HepG2 (cell line): ENCODE data around the gene SPACDR. TPM values are rescaled to one million over a fixed set of nuclear protein-coding genes. Genes with fewer than 3 reads are reported as not detected.

ENCODE experiments used
- FOXK2 ChIP-seq: fragments of 450-650 bp; IDR thresholded peaks from 2 replicates; pipeline ENCODE4 v1.6.1; 2016
- GFI1 ChIP-seq: sonication (generic); formaldehyde crosslinking; IDR thresholded peaks from 2 replicates; pipeline ENCODE4 v1.5.0; 2020; ENCODE audit warnings: missing genetic modification reagents, mild to moderate bottlenecking, borderline replicate concordance
- MEF2D ChIP-seq: sonication (generic); formaldehyde crosslinking; IDR thresholded peaks from 2 replicates; pipeline ENCODE4 v1.5.1; 2020; ENCODE audit warnings: mild to moderate bottlenecking, missing genetic modification reagents
- MIER3 ChIP-seq: IDR thresholded peaks from 2 replicates; pipeline ENCODE4 v1.6.1; 2016; ENCODE audit warnings: missing compliant biosample characterization, borderline replicate concordance
- NCOA5 ChIP-seq: sonication (generic); formaldehyde crosslinking; IDR thresholded peaks from 2 replicates; pipeline ENCODE4 v1.4.0; 2020; ENCODE audit warnings: missing genetic modification reagents
- NKX3-1 ChIP-seq: sonication (generic); formaldehyde crosslinking; IDR thresholded peaks from 2 replicates; pipeline ENCODE4 v1.5.0; 2020; ENCODE audit warnings: missing genetic modification reagents
- RXRA ChIP-seq: sonication (generic); formaldehyde crosslinking; IDR thresholded peaks from 2 replicates; pipeline ENCODE4 v1.5.1; 2020; ENCODE audit warnings: missing genetic modification reagents
- RXRB ChIP-seq: IDR thresholded peaks from 2 replicates; pipeline ENCODE4 v1.6.1; 2016; ENCODE audit warnings: borderline replicate concordance, missing genetic modification reagents, missing compliant biosample characterization
- YEATS2 ChIP-seq: sonication (generic); formaldehyde crosslinking; IDR thresholded peaks from 2 replicates; pipeline ENCODE4 v1.4.0; 2020; ENCODE audit warnings: missing genetic modification reagents, borderline replicate concordance
- ZNF10 ChIP-seq: sonication (generic); formaldehyde crosslinking; IDR thresholded peaks from 2 replicates; pipeline ENCODE4 v1.4.0; 2020; ENCODE audit warnings: mild to moderate bottlenecking, low read depth, missing genetic modification reagents, borderline replicate concordance
- ZNF232 ChIP-seq: sonication (generic); formaldehyde crosslinking; IDR thresholded peaks from 2 replicates; pipeline ENCODE4 v1.4.0; 2020; ENCODE audit warnings: missing genetic modification reagents, borderline replicate concordance
- ZNF34 ChIP-seq: sonication (generic); formaldehyde crosslinking; IDR thresholded peaks from 2 replicates; pipeline ENCODE4 v1.4.0; 2020; ENCODE audit warnings: mild to moderate bottlenecking, missing genetic modification reagents, borderline replicate concordance
- ZNF441 ChIP-seq: sonication (generic); formaldehyde crosslinking; IDR thresholded peaks from 2 replicates; pipeline ENCODE4 v1.7.0; 2021; ENCODE audit warnings: missing genetic modification reagents, borderline replicate concordance
- ZNF550 ChIP-seq: sonication (generic); formaldehyde crosslinking; IDR thresholded peaks from 2 replicates; pipeline ENCODE4 v1.4.0; 2020; ENCODE audit warnings: mild to moderate bottlenecking, missing genetic modification reagents, borderline replicate concordance
- ZNF564 ChIP-seq: sonication (generic); formaldehyde crosslinking; IDR thresholded peaks from 2 replicates; pipeline ENCODE4 v1.8.1; 2023; ENCODE audit warnings: mild to moderate bottlenecking, missing genetic modification reagents
- ZNF597 ChIP-seq: sonication (generic); formaldehyde crosslinking; IDR thresholded peaks from 2 replicates; pipeline ENCODE4 v1.5.0; 2020; ENCODE audit warnings: missing genetic modification reagents
- ZNF687 ChIP-seq: sonication (generic); formaldehyde crosslinking; IDR thresholded peaks from 2 replicates; pipeline ENCODE4 v1.5.1; 2020; ENCODE audit warnings: mild to moderate bottlenecking, missing genetic modification reagents, moderate library complexity
- polyA plus RNA-seq, 8 experiments: library from polyadenylated mRNA; depleted of rRNA in 3 of 8; stranded (reverse) in 7 of 8; unstranded in 1 of 8; fragments of >200 nt; fragmentation: Illumina TruSeq in 4 of 8; extraction: Trizol in 4 of 8; gene quantifications; 2 replicates each; pipeline versions ENCODE4 v1.2.1 to v1.2.3, GENCODE V29; 2011 to 2016; ENCODE audit warnings: low read depth in 4 of 8, missing spikeins in 1 of 8, mixed read lengths in 1 of 8; ENCODE audit not compliant: insufficient read depth in 1 of 8
- total RNA-seq, 5 experiments: library from RNA; depleted of rRNA; stranded (reverse); fragments of >200 nt; fragmentation: Illumina TruSeq; extraction: Trizol; gene quantifications; 2 replicates each; pipeline ENCODE4 v1.2.3, GENCODE V29; 2016; ENCODE audit warnings: low read depth in 1 of 5
- TF ChIP-seq, protein P1 (sequence below): IDR thresholded peaks from 2 replicates; pipeline ENCODE4 v1.6.1; 2016; ENCODE audit warnings: low read depth, control low read depth
- TF ChIP-seq, protein P2 (sequence below): sonication (generic); formaldehyde crosslinking; conservative IDR thresholded peaks from 2 replicates; pipeline ENCODE4 v1.8.0; 2022; ENCODE audit warnings: mild to moderate bottlenecking, moderate library complexity, missing genetic modification reagents
- TF ChIP-seq, protein P3 (sequence below): sonication (generic); formaldehyde crosslinking; conservative IDR thresholded peaks from 2 replicates; pipeline ENCODE4 v1.4.0; 2020; ENCODE audit warnings: missing genetic modification reagents

The SPACDR gene
- total and polyA plus RNA-seq, 2 of the 13 experiments (the other 11 are each of a cell fraction or from before 2014, with no cell fraction given) = 0.41 TPM; not detected in 1

DNA sequence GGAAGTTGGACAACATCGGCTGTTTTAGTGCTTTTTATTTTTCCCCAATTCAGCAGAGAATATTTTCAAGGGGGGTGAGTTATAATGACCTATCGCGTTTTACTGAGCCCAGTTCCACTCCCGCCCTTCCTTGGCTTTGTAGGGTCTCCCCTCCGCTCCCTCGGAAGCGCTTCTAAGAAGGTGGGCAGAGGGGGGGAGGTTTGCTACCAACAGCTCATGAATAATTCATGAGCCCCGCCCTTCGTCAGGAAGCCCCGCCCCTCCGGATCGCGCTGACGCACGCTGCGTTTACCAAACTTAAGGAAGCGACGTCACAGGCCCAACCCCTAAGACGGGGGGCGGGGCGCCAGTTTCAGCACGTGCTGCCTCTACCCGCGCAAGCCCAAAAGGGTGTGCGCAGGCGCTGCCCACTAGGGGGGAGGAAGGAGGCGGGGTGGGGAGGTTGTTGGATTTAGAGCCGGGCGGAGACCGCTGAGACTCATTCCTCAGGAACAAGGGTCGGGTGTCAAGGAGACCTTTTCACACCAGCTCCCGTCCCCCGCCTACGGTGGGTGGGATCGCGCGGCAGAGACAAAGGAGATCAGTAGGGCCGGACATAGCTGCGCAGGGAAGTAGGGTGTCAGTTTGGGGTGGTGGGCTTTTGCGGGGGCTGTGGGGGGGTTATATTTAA, 35.0 kb downstream of the SPACDR start (continued):
- TF ChIP-seq, protein P1, sequence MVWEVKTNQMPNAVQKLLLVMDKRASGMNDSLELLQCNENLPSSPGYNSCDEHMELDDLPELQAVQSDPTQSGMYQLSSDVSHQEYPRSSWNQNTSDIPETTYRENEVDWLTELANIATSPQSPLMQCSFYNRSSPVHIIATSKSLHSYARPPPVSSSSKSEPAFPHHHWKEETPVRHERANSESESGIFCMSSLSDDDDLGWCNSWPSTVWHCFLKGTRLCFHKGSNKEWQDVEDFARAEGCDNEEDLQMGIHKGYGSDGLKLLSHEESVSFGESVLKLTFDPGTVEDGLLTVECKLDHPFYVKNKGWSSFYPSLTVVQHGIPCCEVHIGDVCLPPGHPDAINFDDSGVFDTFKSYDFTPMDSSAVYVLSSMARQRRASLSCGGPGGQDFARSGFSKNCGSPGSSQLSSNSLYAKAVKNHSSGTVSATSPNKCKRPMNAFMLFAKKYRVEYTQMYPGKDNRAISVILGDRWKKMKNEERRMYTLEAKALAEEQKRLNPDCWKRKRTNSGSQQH (CRISPR knock-in tag) = no peak; the same call in 1 of the 2 replicates
- TF ChIP-seq ZNF34 (CRISPR knock-in tag) (peak; percentile 14; the same call in 1 of the 2 replicates), NCOA5 (CRISPR knock-in tag) (no peak), ZNF441 (CRISPR knock-in tag) (peak; percentile 35; the same call in 1 of the 2 replicates), ZNF550 (CRISPR knock-in tag) (no peak), ZNF597 (CRISPR knock-in tag) (0 out of 2 replicates have a peak, but pooled peaks have one; percentile 2), ZNF564 (no peak; the same call in 1 of the 2 replicates), MIER3 (CRISPR knock-in tag) (peak; percentile 86), ZNF232 (CRISPR knock-in tag) (peak; percentile 57), MEF2D (no peak; the same call in 1 of the 2 replicates), YEATS2 (CRISPR knock-in tag) (0 out of 2 replicates have a peak, but pooled peaks have one; percentile 54), ZNF10 (CRISPR knock-in tag) (no peak), RXRA (CRISPR knock-in tag) (peak; percentile 50; the same call in 1 of the 2 replicates), NKX3-1 (no peak), FOXK2 (no peak), RXRB (CRISPR knock-in tag) (0 out of 2 replicates have a peak, but pooled peaks have one; percentile 41), GFI1 (no peak), ZNF687 (peak; percentile 67)
- TF ChIP-seq, protein P2, sequence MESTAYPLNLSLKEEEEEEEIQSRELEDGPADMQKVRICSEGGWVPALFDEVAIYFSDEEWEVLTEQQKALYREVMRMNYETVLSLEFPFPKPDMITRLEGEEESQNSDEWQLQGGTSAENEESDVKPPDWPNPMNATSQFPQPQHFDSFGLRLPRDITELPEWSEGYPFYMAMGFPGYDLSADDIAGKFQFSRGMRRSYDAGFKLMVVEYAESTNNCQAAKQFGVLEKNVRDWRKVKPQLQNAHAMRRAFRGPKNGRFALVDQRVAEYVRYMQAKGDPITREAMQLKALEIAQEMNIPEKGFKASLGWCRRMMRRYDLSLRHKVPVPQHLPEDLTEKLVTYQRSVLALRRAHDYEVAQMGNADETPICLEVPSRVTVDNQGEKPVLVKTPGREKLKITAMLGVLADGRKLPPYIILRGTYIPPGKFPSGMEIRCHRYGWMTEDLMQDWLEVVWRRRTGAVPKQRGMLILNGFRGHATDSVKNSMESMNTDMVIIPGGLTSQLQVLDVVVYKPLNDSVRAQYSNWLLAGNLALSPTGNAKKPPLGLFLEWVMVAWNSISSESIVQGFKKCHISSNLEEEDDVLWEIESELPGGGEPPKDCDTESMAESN (CRISPR knock-in tag) = peak; percentile 3; the same call in 1 of the 2 replicates
- TF ChIP-seq, protein P3, sequence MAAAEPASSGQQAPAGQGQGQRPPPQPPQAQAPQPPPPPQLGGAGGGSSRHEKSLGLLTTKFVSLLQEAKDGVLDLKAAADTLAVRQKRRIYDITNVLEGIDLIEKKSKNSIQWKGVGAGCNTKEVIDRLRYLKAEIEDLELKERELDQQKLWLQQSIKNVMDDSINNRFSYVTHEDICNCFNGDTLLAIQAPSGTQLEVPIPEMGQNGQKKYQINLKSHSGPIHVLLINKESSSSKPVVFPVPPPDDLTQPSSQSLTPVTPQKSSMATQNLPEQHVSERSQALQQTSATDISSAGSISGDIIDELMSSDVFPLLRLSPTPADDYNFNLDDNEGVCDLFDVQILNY (CRISPR knock-in tag) = no peak
